ENCODE data around the gene RANBP3.
A peak's percentile ranks its signal among the peaks of the same experiment; 100 is the strongest.

The RANBP3 gene

GRCh38 chr19:5914946-5915781 lies 62.8 kb downstream of the RANBP3 start:
- TF ChIP-seq CTCF (conservative IDR thresholded peaks at IDR 0.05), result no peak
- H3K27ac ChIP-seq, result peak overlapping the region; percentile 7; the same call in 1 of the 2 replicates

- no peak overlapping the region for H3K27ac ChIP-seq
- no peak for TF ChIP-seq CTCF (conservative IDR thresholded peaks at IDR 0.05)
Measured at GRCh38 chr19:5914358-5914774, 63.6 kb downstream of the RANBP3 start.

- no peak for TF ChIP-seq CTCF (conservative IDR thresholded peaks at IDR 0.05)
- no peak within 1 kb of the TSS for H3K27ac ChIP-seq
Measured at GRCh38 chr19:5913739-5914357, 64.1 kb downstream of the RANBP3 start, which contains the start of gene CAPS. Gene CAPS (plus strand): TSS chr19:5914254. CDS start chr19:5914407, 153 bp downstream.

GRCh38 chr19:5911366-5911765 lies 66.6 kb downstream of the RANBP3 start:
- no peak for TF ChIP-seq CTCF (conservative IDR thresholded peaks at IDR 0.05)
- H3K27ac ChIP-seq, result no peak overlapping the region

- no peak overlapping the region for H3K27ac ChIP-seq
- TF ChIP-seq CTCF (conservative IDR thresholded peaks at IDR 0.05), result no peak
Measured at GRCh38 chr19:5910638-5910907, 67.4 kb downstream of the RANBP3 start.

GRCh38 chr19:5908773-5909442 lies 69.0 kb downstream of the RANBP3 start:
- no peak overlapping the region for H3K27ac ChIP-seq
- TF ChIP-seq CTCF (conservative IDR thresholded peaks at IDR 0.05), result no peak

GRCh38 chr19:5907241-5907640 lies 70.7 kb downstream of the RANBP3 start:
- TF ChIP-seq CTCF (conservative IDR thresholded peaks at IDR 0.05), result no peak
- H3K27ac ChIP-seq, result no peak overlapping the region

All from VCaP (cell line).